HEK293 (cell line): ENCODE data around the gene LNP1.

ENCODE experiments used
- CTCF ChIP-seq: fragments of 450-650 bp; formaldehyde crosslinking; IDR thresholded peaks from 2 replicates; pipeline ENCODE4 v1.5.1; 2016; ENCODE audit warnings: missing biosample characterization, missing genetic modification characterization
- FEZF1 ChIP-seq: fragments of 450-650 bp; formaldehyde crosslinking; IDR thresholded peaks from 2 replicates; pipeline ENCODE4 v1.5.1; 2016; ENCODE audit warnings: missing biosample characterization, missing genetic modification characterization
- IKZF3 ChIP-seq: fragments of 450-650 bp; IDR thresholded peaks from 2 replicates; pipeline ENCODE4 v1.5.0; 2018; ENCODE audit warnings: missing biosample characterization, mild to moderate bottlenecking, missing genetic modification characterization, moderate library complexity
- PRDM2 ChIP-seq: fragments of 450-650 bp; formaldehyde crosslinking; IDR thresholded peaks from 2 replicates; pipeline ENCODE4 v1.5.1; 2016; ENCODE audit warnings: missing biosample characterization, missing genetic modification characterization, borderline replicate concordance
- SP2 ChIP-seq: fragments of 450-650 bp; formaldehyde crosslinking; IDR thresholded peaks from 2 replicates; pipeline ENCODE4 v1.5.1; 2016; ENCODE audit warnings: missing biosample characterization, missing genetic modification characterization
- YY1 ChIP-seq: fragments of 450-650 bp; formaldehyde crosslinking; IDR thresholded peaks from 2 replicates; pipeline ENCODE4 v1.5.1; 2018; ENCODE audit warnings: missing biosample characterization, missing genetic modification characterization
- ZBTB49 ChIP-seq: fragments of 450-650 bp; formaldehyde crosslinking; IDR thresholded peaks from 2 replicates; pipeline ENCODE4 v1.5.1; 2016; ENCODE audit warnings: missing biosample characterization, missing genetic modification characterization, low read depth
- ZBTB6 ChIP-seq: fragments of 450-650 bp; formaldehyde crosslinking; IDR thresholded peaks from 2 replicates; pipeline ENCODE4 v1.5.1; 2017; ENCODE audit warnings: missing biosample characterization, missing genetic modification characterization
- ZBTB8A ChIP-seq: fragments of 450-650 bp; formaldehyde crosslinking; IDR thresholded peaks from 2 replicates; pipeline ENCODE4 v1.5.1; 2016; ENCODE audit warnings: missing biosample characterization, missing genetic modification characterization
- ZEB2 ChIP-seq: fragments of 450-650 bp; formaldehyde crosslinking; IDR thresholded peaks from 2 replicates; pipeline ENCODE4 v1.5.1; 2016; ENCODE audit warnings: missing biosample characterization, missing genetic modification characterization
- ZFHX2 ChIP-seq: fragments of 450-650 bp; formaldehyde crosslinking; conservative IDR thresholded peaks from 2 replicates; pipeline ENCODE4 v1.5.1; 2016; ENCODE audit warnings: missing biosample characterization, missing genetic modification characterization
- ZNF140 ChIP-seq: fragments of 450-650 bp; formaldehyde crosslinking; IDR thresholded peaks from 2 replicates; pipeline ENCODE4 v1.5.1; 2016; ENCODE audit warnings: missing biosample characterization, missing genetic modification characterization
- ZNF214 ChIP-seq: fragments of 450-650 bp; formaldehyde crosslinking; IDR thresholded peaks from 2 replicates; pipeline ENCODE4 v1.5.1; 2017; ENCODE audit warnings: missing biosample characterization, mild to moderate bottlenecking, missing genetic modification characterization, borderline replicate concordance
- ZNF362 ChIP-seq: fragments of 450-650 bp; formaldehyde crosslinking; IDR thresholded peaks from 2 replicates; pipeline ENCODE4 v1.5.1; 2016; ENCODE audit warnings: missing biosample characterization, missing genetic modification characterization
- ZNF394 ChIP-seq: fragments of 450-650 bp; formaldehyde crosslinking; IDR thresholded peaks from 2 replicates; pipeline ENCODE4 v1.5.1; 2016; ENCODE audit warnings: missing biosample characterization, missing genetic modification characterization, mild to moderate bottlenecking, moderate library complexity, borderline replicate concordance
- ZNF488 ChIP-seq: fragments of 450-650 bp; formaldehyde crosslinking; IDR thresholded peaks from 2 replicates; pipeline ENCODE4 v1.5.1; 2016; ENCODE audit warnings: missing biosample characterization, missing genetic modification characterization
- ZNF549 ChIP-seq: fragments of 450-650 bp; IDR thresholded peaks from 2 replicates; pipeline ENCODE4 v1.5.1; 2018; ENCODE audit warnings: missing biosample characterization, missing genetic modification characterization, mild to moderate bottlenecking, inconsistent platforms, moderate library complexity
- ZNF585B ChIP-seq: fragments of 450-650 bp; formaldehyde crosslinking; IDR thresholded peaks from 2 replicates; pipeline ENCODE4 v1.5.1; 2016; ENCODE audit warnings: missing biosample characterization, missing genetic modification characterization
- ZNF600 ChIP-seq: fragments of 450-650 bp; formaldehyde crosslinking; IDR thresholded peaks from 2 replicates; pipeline ENCODE4 v1.5.1; 2016; ENCODE audit warnings: missing biosample characterization, missing genetic modification characterization
- ZNF621 ChIP-seq: fragments of 450-650 bp; formaldehyde crosslinking; IDR thresholded peaks from 2 replicates; pipeline ENCODE4 v1.5.1; 2017; ENCODE audit warnings: missing biosample characterization, missing genetic modification characterization
- ZXDB ChIP-seq: fragments of 450-650 bp; formaldehyde crosslinking; IDR thresholded peaks from 2 replicates; pipeline ENCODE4 v1.5.1; 2016; ENCODE audit warnings: missing biosample characterization, missing genetic modification characterization

The LNP1 gene

GRCh38 chr3:100403362-100404249, 2.3 kb downstream of the LNP1 start (continued):
- TF ChIP-seq IKZF3 (tag by site-specific recombination) (no peak), ZEB2 (0 out of 2 replicates have a peak, but pooled peaks have one; percentile 27), CTCF (tag by site-specific recombination) (peak; percentile 56; the same call in 1 of the 2 replicates), ZNF488 (tag by site-specific recombination) (no peak), ZNF140 (tag by site-specific recombination) (peak; percentile 58; the same call in 1 of the 2 replicates), ZBTB8A (no peak), ZBTB49 (tag by site-specific recombination) (no peak), ZNF585B (tag by site-specific recombination) (no peak), ZNF621 (no peak), ZFHX2 (tag by site-specific recombination) (0 out of 2 replicates have a peak, but pooled peaks have one; percentile 24), ZNF394 (no peak), PRDM2 (no peak), ZXDB (tag by site-specific recombination) (0 out of 2 replicates have a peak, but pooled peaks have one; percentile 15), FEZF1 (tag by site-specific recombination) (peak; percentile 52), SP2 (tag by site-specific recombination) (no peak), ZNF362 (tag by site-specific recombination) (peak; percentile 88; the same call in 1 of the 2 replicates), ZNF214 (tag by site-specific recombination) (no peak), ZNF600 (peak; percentile 32; the same call in 1 of the 2 replicates), ZNF549 (tag by site-specific recombination) (no peak), ZBTB6 (tag by site-specific recombination) (no peak), YY1 (tag by site-specific recombination) (peak; percentile 71; the same call in 1 of the 2 replicates)
